T-helper 2 cell treated with Interferon-gamma antibody and Interleukin-4, amounts not matched to agents 100 ng/mL and 5 ng/mL, for 36 hours (primary cell): ENCODE data around the gene HADHA. TPM values are rescaled to one million over a fixed set of nuclear protein-coding genes. Genes with fewer than 3 reads are reported as not detected.
"Not testable (repeated sequence)": the region's sequence is repeated elsewhere in the genome, so short reads cannot be mapped to it uniquely, and the experiment has no call there.

ENCODE experiments used
- intact Hi-C: fragments of 100-400 bp; cut with micrococcal nuclease; formaldehyde crosslinking; loops from one replicate; pipeline ENCODE4 v1.15.1; 2023
- total RNA-seq: library from RNA; stranded (reverse); gene quantifications from 2 replicates; pipeline ENCODE4 v1.2.3, GENCODE V29; 2022

HADHA gene
- total RNA-seq, 1 donor from 2014 or later, result 117 TPM

- intact Hi-C loops, result no loop called here
Observed at GRCh38 chr2:26177122-26177521, 67.3 kb downstream of the HADHA start.

- intact Hi-C loops, result no loop called here
Observed at GRCh38 chr2:26176279-26176615, 68.2 kb downstream of the HADHA start.

GRCh38 chr2:26175466-26176278 is 68.8 kb downstream of the HADHA start:
- intact Hi-C loops, result no loop called here

- intact Hi-C loops, result loop anchor here (5.0 kb wide), 1 partner anchor 157 kb away; no protein-coding TSS in a partner anchor
Observed at GRCh38 chr2:26174691-26175465, 69.6 kb downstream of the HADHA start.

GRCh38 chr2:26173776-26174482 is 70.5 kb downstream of the HADHA start:
- intact Hi-C loops, result loop anchor here (5.0 kb wide), 1 partner anchor 158 kb away; no protein-coding TSS in a partner anchor

GRCh38 chr2:26172871-26173775 is 71.3 kb downstream of the HADHA start, which contains the start of gene GAREM2:
GAREM2 (plus strand) TSS chr2:26173088; CDS start chr2:26173221, 133 bp downstream.
- intact Hi-C loops, result loop anchor here (5.0 kb wide), 1 partner anchor 159 kb away; no protein-coding TSS in a partner anchor

GRCh38 chr2:26172189-26172870 is 72.1 kb downstream of the HADHA start:
- intact Hi-C loops, result loop anchor here (5.0 kb wide), 1 partner anchor 160 kb away; no protein-coding TSS in a partner anchor

- intact Hi-C loops, result loop anchor here (5.0 kb wide), 1 partner anchor 162 kb away; no protein-coding TSS in a partner anchor
Observed at GRCh38 chr2:26170795-26171194, 73.6 kb downstream of the HADHA start.

- intact Hi-C loops, result loop anchor here (5.0 kb wide), 1 partner anchor 162 kb away; no protein-coding TSS in a partner anchor
Observed at GRCh38 chr2:26169681-26170414, 74.6 kb downstream of the HADHA start.

GRCh38 chr2:26169226-26169625 is 75.2 kb downstream of the HADHA start:
- intact Hi-C loops, result no loop called here

GRCh38 chr2:26168785-26169184 is 75.6 kb downstream of the HADHA start:
- intact Hi-C loops, result no loop called here

GRCh38 chr2:26166541-26166940 is 77.9 kb downstream of the HADHA start:
- intact Hi-C loops, result not testable (repeated sequence)

- intact Hi-C loops, result no loop called here
Observed at GRCh38 chr2:26165403-26165802, 79.0 kb downstream of the HADHA start.

- intact Hi-C loops, result no loop called here
Observed at GRCh38 chr2:26164641-26165211, 79.7 kb downstream of the HADHA start.

GRCh38 chr2:26164231-26164630 is 80.2 kb downstream of the HADHA start:
- intact Hi-C loops, result no loop called here

GRCh38 chr2:26162963-26163362 is 81.5 kb downstream of the HADHA start:
- intact Hi-C loops, result no loop called here

- intact Hi-C loops, result no loop called here
Observed at GRCh38 chr2:26161926-26162325, 82.5 kb downstream of the HADHA start.

- intact Hi-C loops, result no loop called here
Observed at GRCh38 chr2:26157580-26157979, 86.9 kb downstream of the HADHA start.

- intact Hi-C loops, result no loop called here
Observed at GRCh38 chr2:26150243-26150642, 94.2 kb downstream of the HADHA start.
